GM19463 (cell line): ENCODE data around the gene MXRA8.
"Not testable (repeated sequence)": the region's sequence is repeated elsewhere in the genome, so short reads cannot be mapped to it uniquely, and the experiment has no call there.

Experiments
- ATAC-seq: cut with Tn5 transposase; IDR thresholded peaks from one replicate; pipeline ENCODE4 v1.9.1; 2021; ENCODE audit warnings: mild to moderate bottlenecking, moderate library complexity; ENCODE audit not compliant: unreplicated experiment

Gene MXRA8

DNA sequence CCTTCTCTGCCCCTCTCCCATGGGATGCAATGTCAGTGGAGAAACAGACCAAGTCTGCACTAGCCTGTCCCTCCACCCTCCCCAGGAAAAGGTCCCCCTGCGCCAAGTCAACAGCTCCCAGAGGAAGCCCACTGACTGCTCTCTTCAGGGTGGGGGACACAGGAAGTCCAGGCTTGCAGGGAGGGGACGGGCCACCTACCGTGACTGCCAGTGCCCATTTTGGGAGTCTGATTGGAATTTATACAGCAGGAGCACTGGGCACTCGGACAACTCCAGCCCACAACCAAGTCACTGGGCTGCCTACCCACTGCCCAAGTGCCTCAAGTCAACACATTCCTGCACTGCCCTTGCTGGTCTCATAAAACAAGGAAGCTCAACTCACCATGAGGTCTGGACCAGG is 34.7 kb upstream of the MXRA8 start:
- no peak for ATAC-seq

DNA sequence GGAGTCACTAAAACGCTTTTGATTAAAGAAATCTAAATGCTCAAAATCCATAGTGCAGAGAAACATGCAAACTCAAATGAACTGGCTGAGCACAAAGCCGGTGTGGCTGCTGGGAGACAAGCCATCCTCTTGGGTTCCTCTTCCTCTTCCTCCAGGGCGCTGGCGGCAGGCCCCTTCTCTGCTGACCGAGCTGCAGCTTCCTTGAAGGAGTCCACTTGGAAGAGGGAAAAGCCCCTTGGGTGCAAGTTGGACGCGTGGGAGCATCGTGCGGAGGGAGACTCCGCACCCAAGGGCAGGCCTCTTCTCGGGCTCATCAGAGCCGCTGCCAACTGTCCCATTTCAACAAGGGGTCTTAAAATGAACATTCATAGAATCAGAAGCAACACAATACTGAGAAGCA is 32.9 kb upstream of the MXRA8 start:
- no peak for ATAC-seq

GRCh38 chr1:1390675-1391074 is 32.3 kb upstream of the MXRA8 start:
- ATAC-seq, result no peak

GRCh38 chr1:1388078-1388472 is 29.7 kb upstream of the MXRA8 start:
- ATAC-seq, result no peak

GRCh38 chr1:1387098-1388077 is 29.0 kb upstream of the MXRA8 start:
- ATAC-seq, result no peak

- ATAC-seq, result no peak
These were observed 27.6 kb upstream of the MXRA8 start for GRCh38 chr1:1385931-1386330.

DNA sequence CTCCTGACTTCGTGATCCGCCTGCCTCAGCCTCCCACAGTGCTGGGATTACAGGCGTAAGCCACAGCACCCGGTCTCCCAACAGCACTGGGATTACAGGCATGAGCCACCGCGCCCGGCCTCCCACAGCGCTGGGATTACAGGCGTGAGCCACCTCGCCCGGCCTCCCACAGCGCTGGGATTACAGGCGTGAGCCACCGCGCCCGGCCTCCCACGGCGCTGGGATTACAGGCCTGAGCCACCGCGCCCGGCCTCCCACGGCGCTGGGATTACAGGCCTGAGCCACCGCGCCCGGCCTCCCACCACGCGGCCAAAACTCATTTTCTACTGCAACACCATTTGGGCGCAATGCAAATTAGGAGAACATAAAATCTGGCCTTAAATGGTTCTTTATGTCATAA is 27.0 kb upstream of the MXRA8 start:
- not testable (repeated sequence) for ATAC-seq

DNA sequence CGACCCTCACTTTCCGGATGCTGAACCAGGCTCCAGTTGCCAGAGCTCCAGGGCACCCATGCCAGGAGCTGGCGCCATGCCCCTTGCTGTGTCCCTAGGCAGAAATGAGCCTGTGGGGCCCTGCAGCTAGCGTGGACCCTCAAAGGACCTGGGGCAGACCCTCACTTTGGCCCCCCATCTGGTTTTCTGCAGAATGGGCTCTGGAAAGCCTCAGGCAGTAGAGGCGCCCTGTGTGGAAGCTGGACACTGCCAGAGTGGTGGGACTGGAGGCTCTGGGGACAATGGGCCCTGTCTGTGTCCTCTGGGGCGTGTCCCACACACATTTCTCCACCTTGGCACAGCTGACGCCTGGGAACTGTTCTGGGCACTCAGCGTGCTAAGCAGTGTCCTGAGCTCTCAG is 22.9 kb upstream of the MXRA8 start:
- no peak for ATAC-seq

GRCh38 chr1:1380860-1381259 is 22.5 kb upstream of the MXRA8 start:
- no peak for ATAC-seq

DNA sequence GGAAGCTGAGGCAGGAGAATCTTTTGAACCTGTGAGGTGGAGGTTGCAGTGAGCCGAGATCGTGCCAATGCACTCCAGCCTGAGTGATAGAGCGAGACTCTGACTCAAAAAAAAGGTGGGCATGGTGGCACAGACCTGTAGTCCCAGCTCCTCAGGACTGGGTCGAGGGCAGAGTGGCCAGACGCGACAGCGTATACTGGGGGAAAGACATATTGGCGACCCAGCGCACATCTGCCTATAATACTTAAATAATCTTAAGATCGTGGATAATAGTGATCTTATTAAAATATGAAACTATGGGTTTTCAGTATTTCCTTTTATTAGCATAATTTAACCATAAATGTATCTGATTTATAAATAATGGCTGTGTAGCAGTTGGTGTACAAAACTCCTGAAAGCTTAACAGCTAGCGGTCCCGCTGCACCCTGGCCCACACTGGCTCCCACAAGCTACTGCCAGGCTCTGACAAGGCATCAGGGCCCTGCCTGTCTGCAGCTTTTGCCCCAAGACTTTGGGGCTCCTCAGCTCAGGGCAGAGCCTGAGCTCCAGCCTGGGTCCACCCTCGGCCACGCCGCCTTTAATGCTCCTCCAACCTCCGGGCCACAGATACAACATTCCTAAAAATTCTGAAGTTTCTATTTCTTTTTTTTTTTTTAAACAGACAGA is 19.3 kb upstream of the MXRA8 start:
- no peak for ATAC-seq

GRCh38 chr1:1376551-1377226 is 18.3 kb upstream of the MXRA8 start:
- ATAC-seq, result no peak

GRCh38 chr1:1374929-1375662 is 16.7 kb upstream of the MXRA8 start, which contains the start of gene AURKAIP1:
AURKAIP1 (minus strand) TSS chr1:1375207; CDS start chr1:1374756, 451 bp downstream.
- peak; percentile 88 for ATAC-seq

GRCh38 chr1:1374589-1374928 is 16.2 kb upstream of the MXRA8 start:
- ATAC-seq, result no peak

GRCh38 chr1:1373815-1374588 is 15.6 kb upstream of the MXRA8 start:
- no peak for ATAC-seq

DNA sequence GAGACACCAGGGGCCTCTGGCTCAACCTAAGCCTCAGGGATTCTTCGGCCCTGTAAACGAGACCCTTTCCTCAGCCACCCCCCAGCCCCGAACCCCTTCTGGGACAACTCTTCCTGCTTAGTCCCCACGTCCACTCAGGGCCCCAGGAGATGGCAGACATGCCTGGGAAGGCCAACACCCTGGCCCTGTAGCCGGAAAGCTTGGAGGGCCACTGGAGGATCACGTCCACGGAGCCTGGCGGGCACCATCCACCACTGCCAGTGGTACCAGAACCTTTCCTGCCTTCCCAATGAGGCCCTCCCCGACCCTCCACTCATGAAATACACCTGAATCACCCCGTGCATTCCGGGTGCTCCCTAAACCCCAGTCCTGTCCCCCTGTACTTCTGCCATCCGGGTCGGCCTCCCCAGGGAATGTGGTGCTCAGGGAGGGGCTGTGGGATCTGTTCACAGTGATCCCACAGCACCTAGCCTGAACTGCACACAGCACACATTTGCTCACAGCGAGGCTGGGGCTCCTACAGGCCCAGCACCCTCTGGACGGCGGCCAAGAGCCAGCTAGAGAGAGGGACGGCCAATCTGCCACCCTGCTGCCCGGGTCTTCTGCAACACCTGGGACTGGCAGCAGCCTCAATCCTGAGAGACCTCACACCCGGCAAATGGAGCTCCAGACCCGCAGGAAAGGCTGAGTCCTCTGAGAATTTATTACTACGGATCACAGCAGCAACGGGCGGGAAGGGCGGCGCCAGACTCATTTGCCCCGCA is 14.9 kb upstream of the MXRA8 start:
- no peak for ATAC-seq

- no peak for ATAC-seq
These were observed 13.7 kb upstream of the MXRA8 start for GRCh38 chr1:1371746-1372711.

- no peak for ATAC-seq
These were observed 13.0 kb upstream of the MXRA8 start for GRCh38 chr1:1371364-1371745.

DNA sequence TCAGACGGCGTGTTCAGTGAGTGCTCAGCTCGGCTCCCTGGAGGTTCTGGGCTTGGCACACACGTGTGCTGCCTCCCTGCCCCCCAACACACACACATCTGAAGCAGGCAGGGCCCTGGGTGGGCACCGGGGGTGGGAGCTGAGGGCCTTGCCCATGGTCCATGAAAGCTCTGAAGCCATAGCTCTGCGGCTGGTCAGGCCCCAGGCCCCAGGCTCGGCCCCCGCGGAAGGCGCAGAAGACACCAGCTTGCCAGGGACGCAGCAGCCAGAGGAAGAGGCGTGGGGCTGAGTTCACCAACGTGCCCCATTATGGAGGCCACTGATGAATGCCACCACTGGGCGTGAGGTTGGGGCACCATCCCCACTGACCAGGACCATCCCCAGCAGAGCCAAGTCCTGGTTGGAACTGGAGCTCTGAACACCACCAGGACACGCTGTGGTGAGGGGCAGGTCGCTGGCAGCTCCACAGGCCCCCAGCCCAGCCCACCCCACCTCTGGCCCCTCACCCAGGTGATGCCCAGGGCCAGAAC is 12.5 kb upstream of the MXRA8 start:
- no peak for ATAC-seq
